ENCODE data around the gene BPIFA3. TPM values are rescaled to one million over a fixed set of nuclear protein-coding genes. Genes with fewer than 3 reads are reported as not detected.

Gene BPIFA3
- total RNA-seq, 1 experiment from 2014 or later: not detected

GRCh38 chr20:33276303-33277113 is 59.4 kb downstream of the BPIFA3 start:
- no peak overlapping the region for H3K27ac ChIP-seq (ENCODE audit: low read depth, low read length)
- ChIA-PET RAD21 (ENCODE audit: low non-redundant PET in 1 of 2, low total read pairs in 2 of 2, uncharacterized antibody in 2 of 2, unreplicated experiment in 2 of 2) (interaction anchor here in 1 of 2 experiments (0.6 kb wide), 1 partner anchor 219 kb away, joined by 3 read pairs; no protein-coding TSS in a partner anchor), CTCF (no interaction called here), POLR2A (no interaction called here)
- H3K79me2 ChIP-seq (ENCODE audit: insufficient read depth, low read length): no peaks in the 10 kb centered on the region
- H3K9me3 ChIP-seq (ENCODE audit: control insufficient read depth in 1 of 2, insufficient read depth in 1 of 2, low read depth in 1 of 2, low read length in 2 of 2): no peaks in the 10 kb centered on the region
- H4K20me1 ChIP-seq (ENCODE audit: insufficient read depth): no peaks in the 10 kb centered on the region
- intact Hi-C loops (cut with micrococcal nuclease): no loop called here
- no peak overlapping the region for H3K9ac ChIP-seq (ENCODE audit: low read length)
- H3K36me3 ChIP-seq (ENCODE audit: control insufficient read depth in 1 of 2, insufficient read depth in 2 of 2, low read length in 2 of 2): no peaks in the 10 kb centered on the region
- H3K4me3 ChIP-seq (replicated peaks in 1 of 2; ENCODE audit: low read depth in 1 of 2, low read length in 2 of 2): no peak overlapping the region
- BruUV-seq (replicated peaks): no TSS peak
- no peaks in the 10 kb centered on the region for H3K9me2 ChIP-seq (ENCODE audit: insufficient read depth)
- no peak overlapping the region for H2AFZ ChIP-seq (ENCODE audit: low read depth, low read length, poor library complexity, severe bottlenecking)
- no peak overlapping the region for H3K4me2 ChIP-seq (ENCODE audit: low read length)
- DNase-seq (ENCODE audit: low read depth, low spot score) (no peak), ATAC-seq (no peak)
- no peaks in the 10 kb centered on the region for H3K4me1 ChIP-seq (ENCODE audit: control insufficient read depth in 1 of 2, insufficient read depth in 2 of 2, low read length in 2 of 2)
- TF ChIP-seq SP1 (IDR thresholded peaks at IDR 0.05; ENCODE audit: low read depth) (no peak), YY1 (IDR thresholded peaks at IDR 0.05; ENCODE audit: extremely low read depth, insufficient replicate concordance, low read depth, low read length) (no peak), POLR2A (IDR thresholded peaks at IDR 0.05; ENCODE audit: borderline replicate concordance, extremely low read depth, insufficient read depth, insufficient read length) (no peak), SIN3A (IDR thresholded peaks at IDR 0.05; ENCODE audit: low read depth) (no peak), ZNF274 (IDR thresholded peaks at IDR 0.05; ENCODE audit: low read depth, low read length) (no peak), ATF3 (IDR thresholded peaks at IDR 0.05) (no peak), ZBTB33 (IDR thresholded peaks at IDR 0.05; ENCODE audit: extremely low read depth, insufficient replicate concordance, low read length) (no peak), RAD21 (IDR thresholded peaks at IDR 0.05; ENCODE audit: low read depth) (no peak), CBX3 (IDR thresholded peaks at IDR 0.05; ENCODE audit: low read depth) (no peak), ZFX (IDR thresholded peaks at IDR 0.05) (no peak), ELF1 (IDR thresholded peaks at IDR 0.05; ENCODE audit: borderline replicate concordance, low read depth) (no peak), TCF7L2 (IDR thresholded peaks at IDR 0.05; ENCODE audit: borderline replicate concordance, extremely low read depth, insufficient read depth, insufficient read length) (no peak)
- peaks cover 8% of the 10 kb centered on the region; the same call in 1 of the 2 replicates for H3K27me3 ChIP-seq (ENCODE audit: insufficient read depth, low read length)

Other genes with a start within 250 kb of the BPIFA3 start
- gene SUN5, start 212.9 kb upstream of the BPIFA3 start, total RNA-seq (2021; ENCODE audit: unreplicated experiment): not detected
- 0.15 TPM for gene BPIFB2, start 209.6 kb upstream of the BPIFA3 start, total RNA-seq (2021; ENCODE audit: unreplicated experiment)
- not detected for gene BPIFB6, start 185.7 kb upstream of the BPIFA3 start, total RNA-seq (2021; ENCODE audit: unreplicated experiment)
- not detected for gene BPIFB3, start 163.4 kb upstream of the BPIFA3 start, total RNA-seq (2021; ENCODE audit: unreplicated experiment)
- not detected for gene BPIFB4, start 137.7 kb upstream of the BPIFA3 start, total RNA-seq (2021; ENCODE audit: unreplicated experiment)
- not detected for gene BPIFA2, start 49.2 kb upstream of the BPIFA3 start, total RNA-seq (2021; ENCODE audit: unreplicated experiment)
- gene BPIFA1, start 18.6 kb downstream of the BPIFA3 start, total RNA-seq (2021; ENCODE audit: unreplicated experiment): not detected
- 0.17 TPM for gene BPIFB1, start 65.9 kb downstream of the BPIFA3 start, total RNA-seq (2021; ENCODE audit: unreplicated experiment)
- 41.4 TPM for gene CDK5RAP1, start 184.2 kb downstream of the BPIFA3 start, total RNA-seq (2021; ENCODE audit: unreplicated experiment)
- 14.6 TPM for gene SNTA1, start 226.4 kb downstream of the BPIFA3 start, total RNA-seq (2021; ENCODE audit: unreplicated experiment)

Data from HCT116 (cell line).